ENCODE data around the gene MPP3.
"Not testable (repeated sequence)": the region's sequence is repeated elsewhere in the genome, so short reads cannot be mapped to it uniquely, and the experiment has no call there.

The MPP3 gene

GRCh38 chr17:43871946-43872690, 39.2 kb upstream of the MPP3 start:
- Mint-ChIP-seq H3K4me3 (no peak overlapping the region), H3K9me3 (no peaks in the 10 kb centered on the region), H3K36me3 (no peaks in the 10 kb centered on the region), H3K4me1 (no peaks in the 10 kb centered on the region), H3K27ac (no peak overlapping the region)
- no peak for DNase-seq (ENCODE audit: low spot score in 2 of 2)
- ATAC-seq = no peak

DNA sequence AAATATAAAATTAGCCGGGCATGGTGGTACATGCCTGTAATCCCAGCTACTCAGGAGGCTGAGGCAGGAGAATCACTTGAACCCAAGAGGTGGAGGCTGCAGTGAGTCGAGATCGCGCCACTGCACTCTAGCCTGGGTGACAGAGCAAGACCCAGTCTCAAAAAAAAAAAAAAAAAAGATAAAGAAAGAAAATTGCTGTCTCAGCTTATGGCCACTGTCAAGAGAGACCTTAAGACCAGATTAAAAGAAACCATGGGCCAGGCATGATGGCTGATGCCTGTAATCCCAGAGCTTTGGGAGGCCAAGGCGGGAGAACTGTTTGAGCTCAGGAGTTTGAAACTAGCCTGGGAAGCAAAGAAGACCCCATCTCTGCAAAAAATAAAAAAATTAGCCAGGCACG, 36.1 kb upstream of the MPP3 start:
- H3K4me1 Mint-ChIP-seq; H3K4me3 Mint-ChIP-seq; H3K9me3 Mint-ChIP-seq; ATAC-seq; DNase-seq (ENCODE audit: low spot score in 2 of 2); H3K36me3 Mint-ChIP-seq; H3K27ac Mint-ChIP-seq: not testable (repeated sequence)

DNA sequence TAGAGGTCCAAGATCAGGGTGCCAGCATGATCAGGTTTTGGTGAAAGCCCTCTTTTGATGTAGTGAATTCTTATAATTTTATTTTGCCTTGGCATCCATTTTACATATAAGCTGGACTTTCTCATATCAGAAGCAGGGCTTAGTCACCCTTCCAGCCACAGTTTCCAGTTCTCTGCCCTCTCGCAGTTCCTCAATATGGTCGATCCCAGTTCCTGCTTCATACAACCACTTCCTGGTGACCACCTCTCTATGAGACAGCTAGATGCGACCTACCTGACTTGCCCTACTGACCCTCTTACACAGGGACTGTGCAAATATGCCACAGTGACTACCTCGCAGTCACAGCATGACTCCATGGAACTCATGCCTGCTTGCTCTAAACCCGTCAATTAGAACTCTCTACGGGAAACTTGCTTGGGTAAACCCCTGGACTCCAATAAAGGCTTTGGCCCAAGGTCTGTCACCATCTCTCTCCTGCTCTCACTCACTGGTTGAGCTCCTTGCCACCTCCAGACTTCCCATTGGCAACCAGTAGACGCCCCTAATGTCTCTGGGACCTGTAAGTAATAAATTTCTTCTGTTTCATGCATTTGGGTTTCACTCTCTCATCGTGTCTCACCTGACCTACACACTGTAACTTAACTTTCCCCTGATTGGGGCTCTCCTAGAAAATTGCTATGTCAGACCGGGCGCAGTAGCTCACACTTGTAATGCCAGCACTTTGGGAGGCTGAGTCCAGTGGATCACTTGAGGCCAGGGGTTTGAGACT, 35.5 kb upstream of the MPP3 start:
- Mint-ChIP-seq H3K4me1 (no peaks in the 10 kb centered on the region), H3K36me3 (no peaks in the 10 kb centered on the region), H3K27ac (no peak overlapping the region), H3K4me3 (no peak overlapping the region), H3K9me3 (no peaks in the 10 kb centered on the region)
- ATAC-seq (no peak), DNase-seq (ENCODE audit: low spot score in 2 of 2) (no peak)

GRCh38 chr17:43864161-43864984, 31.4 kb upstream of the MPP3 start:
- H3K36me3 Mint-ChIP-seq = no peaks in the 10 kb centered on the region
- no peak overlapping the region for H3K27ac Mint-ChIP-seq
- DNase-seq (ENCODE audit: low spot score in 2 of 2) = no peak
- H3K4me1 Mint-ChIP-seq = no peaks in the 10 kb centered on the region
- H3K4me3 Mint-ChIP-seq = no peak overlapping the region
- H3K9me3 Mint-ChIP-seq = no peaks in the 10 kb centered on the region
- no peak for ATAC-seq

DNA sequence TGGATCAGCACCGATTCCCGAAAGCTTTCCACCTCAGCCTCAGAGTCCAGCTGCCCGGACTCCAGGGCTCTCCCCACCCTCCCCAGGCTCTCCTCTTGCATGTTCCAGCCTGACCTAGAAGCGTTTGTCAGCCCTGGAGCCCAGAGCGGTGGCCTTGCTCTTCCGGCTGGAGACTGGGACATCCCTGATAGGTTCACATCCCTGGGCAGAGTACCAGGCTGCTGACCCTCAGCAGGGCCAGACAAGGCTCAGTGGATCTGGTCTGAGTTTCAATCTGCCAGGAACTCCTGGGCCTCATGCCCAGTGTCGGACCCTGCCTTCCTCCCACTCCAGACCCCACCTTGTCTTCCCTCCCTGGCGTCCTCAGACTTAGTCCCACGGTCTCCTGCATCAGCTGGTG, 29.0 kb upstream of the MPP3 start:
- Mint-ChIP-seq H3K27ac (no peak overlapping the region), H3K36me3 (no peaks in the 10 kb centered on the region), H3K4me3 (no peak overlapping the region), H3K9me3 (no peaks in the 10 kb centered on the region), H3K4me1 (no peaks in the 10 kb centered on the region)
- ATAC-seq = no peak
- DNase-seq (ENCODE audit: low spot score in 2 of 2) = no peak

GRCh38 chr17:43860927-43861622, 28.1 kb upstream of the MPP3 start:
- no peak overlapping the region for H3K4me3 Mint-ChIP-seq

GRCh38 chr17:43860077-43860725, 27.3 kb upstream of the MPP3 start:
- no peak for DNase-seq (ENCODE audit: low spot score in 2 of 2)
- H3K36me3 Mint-ChIP-seq = no peaks in the 10 kb centered on the region

More at GRCh38 chr17:43860927-43861622, 28.1 kb upstream of the MPP3 start:
- Mint-ChIP-seq H3K36me3 (no peaks in the 10 kb centered on the region), H3K9me3 (no peaks in the 10 kb centered on the region), H3K27ac (no peak overlapping the region), H3K4me1 (no peaks in the 10 kb centered on the region)
- ATAC-seq = no peak
- DNase-seq (ENCODE audit: low spot score in 2 of 2) = no peak

GRCh38 chr17:43857957-43858600, 25.1 kb upstream of the MPP3 start:
- Mint-ChIP-seq H3K4me3 (no peak overlapping the region), H3K36me3 (no peaks in the 10 kb centered on the region), H3K27ac (peak overlapping the region; percentile 20), H3K4me1 (no peaks in the 10 kb centered on the region), H3K9me3 (no peaks in the 10 kb centered on the region)
- DNase-seq (ENCODE audit: low spot score in 2 of 2) (no peak), ATAC-seq (no peak)

More at GRCh38 chr17:43860077-43860725, 27.3 kb upstream of the MPP3 start:
- H3K4me3 Mint-ChIP-seq = no peak overlapping the region
- no peak for ATAC-seq
- no peaks in the 10 kb centered on the region for H3K9me3 Mint-ChIP-seq
- no peaks in the 10 kb centered on the region for H3K4me1 Mint-ChIP-seq
- no peak overlapping the region for H3K27ac Mint-ChIP-seq

DNA sequence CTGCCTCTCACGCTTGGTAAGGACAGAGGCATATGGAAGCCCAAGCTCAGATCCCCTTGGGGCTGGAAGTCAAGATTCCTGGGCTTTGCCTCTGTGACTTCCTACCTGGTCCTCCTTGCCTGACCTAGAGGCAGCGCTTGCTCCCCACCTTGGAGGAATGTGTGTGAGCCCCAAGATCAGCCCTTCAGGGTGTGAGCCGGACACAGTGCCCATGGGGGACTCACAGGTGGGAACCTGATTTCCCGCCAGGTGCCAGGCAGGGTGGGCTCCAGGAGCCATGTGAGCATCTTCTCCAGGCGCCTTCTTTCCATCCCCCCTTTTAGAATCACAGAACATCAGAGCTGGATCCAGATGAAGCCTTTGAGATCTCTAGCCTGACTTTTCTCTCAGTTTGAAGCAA, 24.2 kb upstream of the MPP3 start:
- DNase-seq (ENCODE audit: low spot score in 2 of 2) = no peak
- no peaks in the 10 kb centered on the region for H3K36me3 Mint-ChIP-seq
- no peak overlapping the region for H3K27ac Mint-ChIP-seq
- no peak overlapping the region for H3K4me3 Mint-ChIP-seq
- H3K9me3 Mint-ChIP-seq = no peaks in the 10 kb centered on the region
- no peaks in the 10 kb centered on the region for H3K4me1 Mint-ChIP-seq
- ATAC-seq = no peak

DNA sequence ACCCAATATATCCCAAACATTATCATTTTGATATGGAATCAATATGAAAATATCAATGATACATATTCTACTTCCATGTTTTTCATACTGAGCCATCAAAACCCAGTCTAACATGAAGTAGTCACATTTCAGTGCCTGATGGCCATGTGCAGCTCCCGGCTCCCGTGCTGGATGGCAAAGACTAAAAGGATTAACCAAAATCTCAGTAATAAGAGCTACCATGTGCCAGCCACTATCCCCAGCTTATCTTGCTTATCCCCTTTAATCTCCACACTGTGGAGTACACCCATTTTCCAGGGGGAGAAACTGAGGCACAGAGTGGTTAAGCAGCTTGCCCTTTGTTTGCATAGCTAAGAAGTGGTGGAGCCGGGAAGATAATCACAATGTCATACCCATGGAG, 23.2 kb upstream of the MPP3 start:
- Mint-ChIP-seq H3K9me3 (no peaks in the 10 kb centered on the region), H3K27ac (no peak overlapping the region), H3K4me3 (no peak overlapping the region), H3K4me1 (no peaks in the 10 kb centered on the region), H3K36me3 (no peaks in the 10 kb centered on the region)
- ATAC-seq (no peak), DNase-seq (ENCODE audit: low spot score in 2 of 2) (no peak)

DNA sequence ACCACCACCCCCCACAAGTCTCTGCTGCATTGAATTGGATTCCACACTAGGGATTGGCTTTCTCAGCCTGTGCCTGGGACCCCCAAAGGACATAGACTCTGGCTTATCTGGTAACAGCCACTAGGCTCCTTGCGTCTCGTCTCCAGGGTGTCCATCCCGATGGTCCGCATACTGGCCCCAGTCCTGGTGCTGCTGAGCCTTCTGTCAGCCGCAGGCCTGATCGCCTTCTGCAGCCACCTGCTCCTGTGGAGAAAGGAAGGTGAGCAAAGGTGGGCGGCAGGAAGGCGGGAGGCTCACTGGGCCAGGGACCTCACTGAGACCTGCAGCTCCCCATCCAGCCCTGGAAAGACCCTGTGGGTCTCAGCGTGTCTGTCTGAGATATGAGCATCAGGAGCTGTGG, 22.1 kb upstream of the MPP3 start:
- no peaks in the 10 kb centered on the region for H3K4me1 Mint-ChIP-seq
- H3K36me3 Mint-ChIP-seq = no peaks in the 10 kb centered on the region
- no peaks in the 10 kb centered on the region for H3K9me3 Mint-ChIP-seq
- H3K27ac Mint-ChIP-seq = no peak overlapping the region
- H3K4me3 Mint-ChIP-seq = no peak overlapping the region
- no peak for ATAC-seq
- DNase-seq (ENCODE audit: low spot score in 2 of 2) = no peak

DNA sequence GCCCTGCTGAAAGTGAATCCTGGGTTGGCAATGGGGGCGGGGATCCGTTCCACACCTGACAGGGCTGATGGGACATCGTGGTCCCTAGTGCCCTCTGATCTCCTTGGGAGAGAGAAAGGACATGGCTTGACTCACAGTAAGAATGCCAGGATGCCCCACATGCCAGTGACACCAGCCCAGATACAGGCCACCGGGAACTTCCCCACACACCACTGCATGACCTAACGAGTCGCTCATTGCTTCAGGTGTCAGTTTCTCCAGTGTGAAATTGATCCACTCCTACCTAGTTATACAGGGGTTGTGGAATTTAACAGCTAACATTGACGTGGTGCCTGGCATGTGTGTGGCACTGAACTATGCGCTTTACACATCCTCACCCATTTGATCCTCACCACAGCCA, 21.6 kb upstream of the MPP3 start:
- no peak overlapping the region for H3K27ac Mint-ChIP-seq
- no peaks in the 10 kb centered on the region for H3K36me3 Mint-ChIP-seq
- ATAC-seq = no peak

GRCh38 chr17:43853546-43853945, 20.6 kb upstream of the MPP3 start:
- H3K4me3 Mint-ChIP-seq = no peak overlapping the region
- DNase-seq (ENCODE audit: low spot score in 2 of 2) = no peak
- H3K9me3 Mint-ChIP-seq = no peaks in the 10 kb centered on the region
- ATAC-seq = no peak
- H3K36me3 Mint-ChIP-seq = no peaks in the 10 kb centered on the region
- H3K27ac Mint-ChIP-seq = no peak overlapping the region
- H3K4me1 Mint-ChIP-seq = no peaks in the 10 kb centered on the region

More for the DNA sequence above, 21.6 kb upstream of the MPP3 start:
- no peak for DNase-seq (ENCODE audit: low spot score in 2 of 2)
- no peaks in the 10 kb centered on the region for H3K9me3 Mint-ChIP-seq
- no peaks in the 10 kb centered on the region for H3K4me1 Mint-ChIP-seq
- no peak overlapping the region for H3K4me3 Mint-ChIP-seq

DNA sequence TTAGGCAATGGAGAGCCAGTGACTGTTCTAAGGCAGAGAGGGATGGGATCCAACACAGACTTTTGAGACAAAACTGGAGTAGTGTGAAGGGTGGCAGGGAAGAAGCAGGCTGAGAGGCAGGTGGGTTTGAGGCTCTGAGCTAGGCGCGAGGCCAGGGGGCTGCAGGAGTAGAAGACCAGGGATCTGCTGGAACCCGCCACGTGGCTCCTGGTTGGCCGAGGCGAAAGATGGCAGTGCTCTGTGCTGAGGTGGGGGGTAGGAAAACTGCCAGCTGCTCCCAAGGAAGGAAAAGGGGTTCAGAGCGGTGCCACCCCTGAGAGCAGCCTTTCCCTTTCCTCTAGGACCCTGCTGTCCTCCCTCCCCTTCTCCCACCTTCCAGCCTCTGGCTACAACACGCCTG, 19.6 kb upstream of the MPP3 start:
- Mint-ChIP-seq H3K27ac (no peak overlapping the region), H3K9me3 (no peaks in the 10 kb centered on the region), H3K36me3 (no peaks in the 10 kb centered on the region), H3K4me3 (no peak overlapping the region), H3K4me1 (no peaks in the 10 kb centered on the region)
- ATAC-seq = no peak
- DNase-seq (ENCODE audit: low spot score in 2 of 2) = no peak
